ENCODE data around the gene KIAA0513.

Gene KIAA0513

DNA sequence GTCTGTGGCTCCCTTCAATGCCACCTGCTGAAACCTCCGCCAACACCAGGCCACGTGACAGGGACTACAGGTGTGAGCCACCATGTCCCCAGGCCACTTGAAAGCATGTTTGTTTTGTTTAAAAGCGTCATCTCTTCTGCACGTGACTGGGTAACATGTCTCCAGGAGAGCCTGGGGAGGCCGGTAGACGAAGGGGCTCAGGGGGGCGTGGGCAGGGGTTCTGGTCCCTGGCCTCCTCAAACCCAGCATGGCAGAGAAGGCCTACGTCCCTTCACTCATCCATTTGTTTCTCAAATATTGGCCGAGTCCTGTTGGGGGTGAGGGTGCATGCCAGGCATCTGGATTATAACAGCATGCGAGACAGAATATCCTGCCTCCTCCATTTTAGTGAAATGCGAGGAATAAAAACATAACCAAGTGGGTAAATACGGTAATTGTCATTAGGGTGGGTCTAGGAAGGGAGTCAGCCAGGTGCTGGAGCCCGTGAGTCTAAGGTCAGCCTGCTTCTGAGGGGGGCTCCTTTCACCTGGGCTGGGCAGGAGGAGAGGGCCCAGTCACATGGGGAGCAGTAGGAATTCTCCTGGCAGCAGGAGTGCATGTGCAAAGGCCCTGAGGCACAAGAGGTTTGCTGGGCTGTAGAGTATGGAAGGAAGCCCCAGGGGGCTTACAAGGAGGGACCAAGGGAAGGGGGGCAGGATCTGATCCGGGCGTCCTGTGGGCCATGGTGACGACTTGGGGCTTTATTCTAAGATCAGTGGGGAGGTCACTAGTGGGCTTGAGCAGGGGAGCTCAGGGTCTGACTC is 111.4 kb downstream of the KIAA0513 start:
- DNase-seq = peak; percentile 16

GRCh38 chr16:85139881-85140339 is 112.3 kb downstream of the KIAA0513 start:
- DNase-seq = no peak

- no peak for DNase-seq
These were observed 112.9 kb downstream of the KIAA0513 start for GRCh38 chr16:85140455-85141012.

GRCh38 chr16:85141491-85142128 is 114.0 kb downstream of the KIAA0513 start:
- DNase-seq = no peak

DNA sequence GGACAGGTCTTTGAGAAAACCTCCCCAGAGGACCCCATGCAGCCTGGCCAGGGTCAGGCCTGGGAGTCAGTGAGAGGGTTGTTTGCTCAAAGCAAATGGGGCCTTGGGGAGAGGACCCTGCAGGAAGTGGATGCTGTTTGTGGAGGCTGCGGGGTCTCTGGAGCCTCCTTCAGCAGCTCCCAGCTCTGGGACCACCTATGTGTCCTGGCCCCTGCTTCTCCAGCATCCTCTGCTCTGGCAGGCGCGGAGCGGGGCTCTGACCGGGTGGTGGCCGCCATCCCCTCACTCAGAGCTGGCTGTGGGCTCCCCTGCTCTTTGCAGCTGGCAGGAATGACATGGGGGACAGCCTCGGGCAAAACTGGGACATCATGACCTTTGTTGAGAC is 114.5 kb downstream of the KIAA0513 start:
- no peak for DNase-seq

- no peak for DNase-seq
These were observed 115.2 kb downstream of the KIAA0513 start for GRCh38 chr16:85142771-85143211.
